Retinal pigment epithelial cell (primary cell): Measurements from ENCODE around the gene NFATC3.

Source experiments
- DNase-seq: peaks from one replicate; pipeline ENCODE4 v3.0.0-alpha.2; 2010; ENCODE audit warnings: low read depth
- H3K4me3 ChIP-seq: 2 replicates; pipeline ENCODE4 v1.5.1; 2011; ENCODE audit warnings: mild to moderate bottlenecking, low read length, control low read depth, moderate library complexity
- TF ChIP-seq, protein P1 (sequence below): conservative IDR thresholded peaks from 2 replicates; pipeline ENCODE4 v1.5.1; 2011; ENCODE audit warnings: low read depth, low read length, control low read depth, inconsistent platforms

NFATC3 gene

DNA sequence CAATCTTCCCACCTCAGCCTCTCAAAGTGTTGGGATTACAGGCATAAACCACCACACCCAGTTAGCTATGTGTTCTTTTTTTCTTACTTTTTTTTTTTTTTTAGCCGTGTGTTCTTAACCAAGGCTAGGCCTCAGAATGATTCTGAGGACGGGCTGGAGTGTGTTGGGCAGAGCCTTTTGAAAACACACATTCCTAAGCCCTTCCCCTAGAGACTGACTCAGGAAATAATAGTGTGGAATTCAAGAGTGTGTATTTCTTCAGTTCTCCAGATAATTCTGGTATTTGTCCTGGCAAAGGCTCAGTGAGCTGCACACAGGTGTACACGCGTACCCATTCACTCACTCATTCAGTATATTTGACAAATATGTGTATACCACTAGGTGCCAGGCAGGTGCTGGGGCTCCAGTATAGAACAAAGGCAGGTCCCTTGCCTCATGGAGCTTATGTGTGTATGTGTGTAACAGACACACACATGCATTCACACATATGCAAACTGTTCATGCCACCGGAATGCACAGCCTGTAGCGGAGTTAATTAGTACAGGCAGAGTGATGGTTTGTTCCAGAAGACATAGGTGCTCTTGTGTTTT lies 19.4 kb upstream of the NFATC3 start:
- H3K4me3 ChIP-seq, result no peak overlapping the region
- no peak for DNase-seq
- TF ChIP-seq, protein P1, sequence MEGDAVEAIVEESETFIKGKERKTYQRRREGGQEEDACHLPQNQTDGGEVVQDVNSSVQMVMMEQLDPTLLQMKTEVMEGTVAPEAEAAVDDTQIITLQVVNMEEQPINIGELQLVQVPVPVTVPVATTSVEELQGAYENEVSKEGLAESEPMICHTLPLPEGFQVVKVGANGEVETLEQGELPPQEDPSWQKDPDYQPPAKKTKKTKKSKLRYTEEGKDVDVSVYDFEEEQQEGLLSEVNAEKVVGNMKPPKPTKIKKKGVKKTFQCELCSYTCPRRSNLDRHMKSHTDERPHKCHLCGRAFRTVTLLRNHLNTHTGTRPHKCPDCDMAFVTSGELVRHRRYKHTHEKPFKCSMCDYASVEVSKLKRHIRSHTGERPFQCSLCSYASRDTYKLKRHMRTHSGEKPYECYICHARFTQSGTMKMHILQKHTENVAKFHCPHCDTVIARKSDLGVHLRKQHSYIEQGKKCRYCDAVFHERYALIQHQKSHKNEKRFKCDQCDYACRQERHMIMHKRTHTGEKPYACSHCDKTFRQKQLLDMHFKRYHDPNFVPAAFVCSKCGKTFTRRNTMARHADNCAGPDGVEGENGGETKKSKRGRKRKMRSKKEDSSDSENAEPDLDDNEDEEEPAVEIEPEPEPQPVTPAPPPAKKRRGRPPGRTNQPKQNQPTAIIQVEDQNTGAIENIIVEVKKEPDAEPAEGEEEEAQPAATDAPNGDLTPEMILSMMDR, result no peak

DNA sequence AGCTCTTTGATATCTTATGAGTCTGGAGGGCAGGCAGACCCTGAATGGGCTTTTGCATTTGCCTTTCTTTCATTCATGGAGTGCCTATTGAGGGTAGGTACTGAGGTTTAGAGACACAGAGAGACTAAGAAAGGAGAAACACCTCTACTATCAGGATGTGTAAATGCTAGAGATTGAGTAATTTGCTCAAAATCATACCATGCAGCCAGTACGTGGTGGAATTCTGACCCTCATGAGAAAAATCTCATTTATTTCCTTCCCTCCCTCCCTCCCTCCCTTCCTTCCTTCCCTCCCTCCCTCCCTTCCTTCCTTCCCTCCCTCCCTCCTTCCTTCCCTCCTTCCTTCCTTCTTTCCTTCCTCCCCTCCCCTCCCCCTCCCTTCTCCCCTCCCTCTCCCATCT lies 18.4 kb upstream of the NFATC3 start:
- H3K4me3 ChIP-seq, result no peak overlapping the region
- no peak for DNase-seq
- TF ChIP-seq, protein P1, result no peak

DNA sequence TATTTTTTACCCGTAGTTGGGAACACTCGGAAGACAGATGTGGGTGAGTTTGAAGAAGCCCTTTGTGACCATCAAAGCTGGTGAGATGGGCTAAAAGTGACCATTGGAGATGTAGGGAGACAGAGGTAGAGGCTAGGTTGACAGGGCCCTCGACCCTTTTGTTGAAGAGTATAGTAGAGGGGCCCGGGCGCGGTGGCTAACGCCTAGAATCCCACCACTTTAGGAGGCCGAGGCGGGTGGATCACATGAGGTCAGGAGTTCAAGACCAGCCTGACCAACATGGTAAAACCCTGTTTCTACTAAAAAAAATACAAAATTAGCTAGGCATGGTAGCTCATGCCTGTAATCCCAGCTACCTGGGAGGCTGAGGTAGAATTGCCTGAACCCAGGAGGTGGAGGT lies 16.2 kb upstream of the NFATC3 start:
- TF ChIP-seq, protein P1, result no peak
- DNase-seq, result no peak
- H3K4me3 ChIP-seq, result no peak overlapping the region

DNA sequence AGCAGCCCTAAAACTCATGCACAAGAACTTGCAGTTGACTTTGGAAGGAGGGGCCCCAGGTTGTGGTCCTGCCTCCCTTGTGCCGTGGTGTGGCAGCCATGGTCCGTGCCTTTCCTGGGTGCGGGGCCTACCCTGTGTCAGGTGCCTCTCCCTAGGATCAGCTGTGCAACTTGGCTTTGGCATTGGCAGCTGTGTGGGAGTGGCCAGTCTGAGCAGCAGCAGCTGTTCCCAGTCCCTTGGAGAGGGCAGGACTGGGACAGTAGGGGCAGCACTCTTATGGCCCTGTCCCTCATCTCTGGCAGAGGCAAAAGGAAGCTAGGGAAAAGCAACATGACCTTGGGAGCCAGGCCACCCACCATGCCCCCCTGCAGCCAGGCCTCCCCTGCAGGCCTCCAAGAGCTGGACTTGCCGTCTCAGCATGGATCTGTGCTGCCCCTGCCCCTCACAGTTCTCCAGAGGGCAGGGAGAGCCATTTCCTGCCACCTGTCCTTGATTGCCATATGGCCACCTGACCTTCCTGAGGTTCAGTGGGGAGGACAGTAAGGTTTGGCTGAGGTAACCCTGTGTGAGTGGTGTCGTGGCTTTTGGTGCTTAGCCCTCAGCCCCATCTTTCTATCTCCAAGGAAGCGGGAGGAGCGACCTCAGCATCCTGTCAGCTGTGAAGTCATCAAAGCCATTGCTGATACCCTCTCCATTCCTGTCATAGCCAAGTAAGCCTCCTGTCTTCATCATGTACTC lies 15.5 kb upstream of the NFATC3 start:
- H3K4me3 ChIP-seq, result no peak overlapping the region
- TF ChIP-seq, protein P1, result no peak
- no peak for DNase-seq

DNA sequence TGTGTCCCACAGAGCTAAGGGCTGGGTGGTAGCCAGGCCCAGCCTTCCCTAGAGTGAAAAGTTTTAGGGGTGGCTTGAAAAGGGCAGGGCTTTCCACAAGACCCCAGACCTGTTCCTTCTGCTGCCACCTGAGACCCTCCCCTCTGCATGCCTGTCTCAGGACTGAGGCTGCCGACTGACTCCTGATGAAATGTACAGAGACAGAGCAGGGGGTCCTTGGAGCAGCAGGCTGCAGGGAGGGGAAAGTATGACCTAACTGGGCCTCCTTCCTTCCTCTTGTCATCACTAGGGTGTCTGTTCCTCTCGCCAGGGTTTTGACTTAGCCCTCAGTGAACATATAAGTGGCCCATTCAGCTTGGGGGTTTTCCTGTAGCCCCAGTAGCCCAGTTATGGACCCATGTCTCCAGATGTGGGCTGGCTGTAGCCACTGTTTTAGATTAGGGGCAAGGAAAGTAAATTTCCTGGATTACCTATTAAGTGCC lies 14.9 kb upstream of the NFATC3 start:
- no peak for DNase-seq
- TF ChIP-seq, protein P1, result no peak
- H3K4me3 ChIP-seq, result no peak overlapping the region

DNA sequence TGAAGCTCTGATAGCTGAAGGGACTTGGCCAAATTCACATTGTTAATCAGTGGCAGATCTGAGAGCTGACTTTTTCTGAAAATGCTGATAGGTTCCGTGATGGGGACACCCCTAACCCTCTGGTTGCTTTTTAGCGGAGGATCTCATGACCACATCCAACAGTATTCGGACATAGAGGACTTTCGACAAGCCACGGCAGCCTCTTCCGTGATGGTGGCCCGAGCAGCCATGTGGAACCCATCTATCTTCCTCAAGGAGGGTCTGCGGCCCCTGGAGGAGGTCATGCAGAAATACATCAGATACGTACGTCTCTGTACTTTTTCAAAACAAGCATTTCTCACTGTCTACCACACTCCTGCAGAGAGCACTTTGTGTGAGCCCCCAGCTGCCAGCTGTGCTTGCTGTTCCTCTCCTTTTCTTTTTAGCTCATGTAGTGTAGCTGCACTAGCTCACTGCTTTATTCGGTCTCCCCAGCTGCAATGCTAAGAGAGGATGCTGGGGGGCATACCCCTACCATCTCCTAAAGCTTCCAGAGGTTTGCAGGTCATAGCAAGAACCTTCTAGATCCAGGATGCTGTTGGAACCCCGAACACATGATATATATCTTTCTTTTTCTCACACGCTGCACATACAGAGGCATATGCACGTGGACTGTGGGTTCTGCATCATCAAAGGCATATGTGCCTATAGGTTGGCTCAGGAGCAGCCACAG lies 14.2 kb upstream of the NFATC3 start:
- TF ChIP-seq, protein P1, result no peak
- no peak overlapping the region for H3K4me3 ChIP-seq
- no peak for DNase-seq

DNA sequence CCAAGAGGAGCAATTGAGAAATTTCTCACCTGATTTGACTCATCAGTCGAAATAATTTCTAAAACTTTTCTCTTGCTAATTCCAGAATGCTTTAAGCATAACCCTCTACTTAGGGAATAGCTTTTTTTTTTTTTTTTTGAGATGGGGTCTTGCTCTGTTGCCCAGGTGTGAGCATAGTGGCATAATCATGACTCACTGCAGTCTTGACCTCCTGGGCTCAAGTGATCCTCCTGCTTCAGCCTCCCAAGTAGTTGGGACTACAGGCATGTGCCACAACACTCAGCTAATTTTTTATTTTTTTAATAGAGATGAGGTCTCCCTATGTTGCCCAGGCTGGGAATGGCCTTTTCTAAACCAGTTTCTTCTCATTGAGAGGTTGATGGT lies 13.7 kb upstream of the NFATC3 start:
- no peak for DNase-seq
- no peak overlapping the region for H3K4me3 ChIP-seq
- TF ChIP-seq, protein P1, result no peak
